ENCODE results near the gene NOD1. TPM values are rescaled to one million over a fixed set of nuclear protein-coding genes. Genes with fewer than 3 reads are reported as not detected.
A peak's percentile ranks its signal among the peaks of the same experiment; 100 is the strongest.
"Not testable (repeated sequence)": the region's sequence is repeated elsewhere in the genome, so short reads cannot be mapped to it uniquely, and the experiment has no call there.

Gene NOD1
- total RNA-seq (2014; rRNA removed; shearing (Covaris generic); ENCODE audit: low replicate concordance): 10.3 and 22.4 TPM in 2 replicates

- in situ Hi-C loops (cut with HindIII; ENCODE audit: low pct_unique_long_range_greater_than_20kb, low sequenced_read_pairs): no loop called here
- DNase-seq (ENCODE audit: low read depth): peak; percentile 84
These were observed at the start of gene NOD1 for GRCh38 chr7:30478349-30479201. Gene NOD1, minus strand, starts transcription at chr7:30478784. Its CDS starts 21,863 bp downstream, at chr7:30456921.

- DNase-seq (ENCODE audit: low read depth); in situ Hi-C loops (cut with HindIII; ENCODE audit: low pct_unique_long_range_greater_than_20kb, low sequenced_read_pairs): not testable (repeated sequence)
These were observed 48.7 kb upstream of the NOD1 start for GRCh38 chr7:30527297-30527696.

- peak; percentile 21 for DNase-seq (ENCODE audit: low read depth)
- in situ Hi-C loops (cut with HindIII; ENCODE audit: low pct_unique_long_range_greater_than_20kb, low sequenced_read_pairs): no loop called here
These were observed 47.6 kb upstream of the NOD1 start for GRCh38 chr7:30526163-30526562.

GRCh38 chr7:30525429-30525828, 46.8 kb upstream of the NOD1 start:
- in situ Hi-C loops (cut with HindIII; ENCODE audit: low pct_unique_long_range_greater_than_20kb, low sequenced_read_pairs): no loop called here
- DNase-seq (ENCODE audit: low read depth): no peak

GRCh38 chr7:30524545-30524944, 46.0 kb upstream of the NOD1 start:
- in situ Hi-C loops (cut with HindIII; ENCODE audit: low pct_unique_long_range_greater_than_20kb, low sequenced_read_pairs): no loop called here
- no peak for DNase-seq (ENCODE audit: low read depth)

GRCh38 chr7:30523466-30523865, 44.9 kb upstream of the NOD1 start:
- in situ Hi-C loops (cut with HindIII; ENCODE audit: low pct_unique_long_range_greater_than_20kb, low sequenced_read_pairs): no loop called here
- DNase-seq (ENCODE audit: low read depth): no peak

- in situ Hi-C loops (cut with HindIII; ENCODE audit: low pct_unique_long_range_greater_than_20kb, low sequenced_read_pairs): no loop called here
- DNase-seq (ENCODE audit: low read depth): no peak
These were observed 43.6 kb upstream of the NOD1 start for GRCh38 chr7:30522159-30522558.

GRCh38 chr7:30521532-30521931, 42.9 kb upstream of the NOD1 start:
- DNase-seq (ENCODE audit: low read depth): no peak
- in situ Hi-C loops (cut with HindIII; ENCODE audit: low pct_unique_long_range_greater_than_20kb, low sequenced_read_pairs): no loop called here

GRCh38 chr7:30519122-30519521, 40.5 kb upstream of the NOD1 start:
- no peak for DNase-seq (ENCODE audit: low read depth)
- in situ Hi-C loops (cut with HindIII; ENCODE audit: low pct_unique_long_range_greater_than_20kb, low sequenced_read_pairs): no loop called here

- DNase-seq (ENCODE audit: low read depth): no peak
- in situ Hi-C loops (cut with HindIII; ENCODE audit: low pct_unique_long_range_greater_than_20kb, low sequenced_read_pairs): no loop called here
These were observed 37.2 kb upstream of the NOD1 start for GRCh38 chr7:30515761-30516160.

- in situ Hi-C loops (cut with HindIII; ENCODE audit: low pct_unique_long_range_greater_than_20kb, low sequenced_read_pairs): no loop called here
- DNase-seq (ENCODE audit: low read depth): no peak
These were observed 36.2 kb upstream of the NOD1 start for GRCh38 chr7:30514776-30515175.

GRCh38 chr7:30514177-30514576, 35.6 kb upstream of the NOD1 start:
- in situ Hi-C loops (cut with HindIII; ENCODE audit: low pct_unique_long_range_greater_than_20kb, low sequenced_read_pairs): no loop called here
- no peak for DNase-seq (ENCODE audit: low read depth)

- no peak for DNase-seq (ENCODE audit: low read depth)
- in situ Hi-C loops (cut with HindIII; ENCODE audit: low pct_unique_long_range_greater_than_20kb, low sequenced_read_pairs): no loop called here
These were observed 35.2 kb upstream of the NOD1 start for GRCh38 chr7:30513762-30514161.

- DNase-seq (ENCODE audit: low read depth): no peak
- in situ Hi-C loops (cut with HindIII; ENCODE audit: low pct_unique_long_range_greater_than_20kb, low sequenced_read_pairs): no loop called here
These were observed 33.5 kb upstream of the NOD1 start for GRCh38 chr7:30511973-30512662.

- in situ Hi-C loops (cut with HindIII; ENCODE audit: low pct_unique_long_range_greater_than_20kb, low sequenced_read_pairs): no loop called here
- DNase-seq (ENCODE audit: low read depth): no peak
These were observed 32.9 kb upstream of the NOD1 start for GRCh38 chr7:30511494-30511893.

GRCh38 chr7:30510124-30511075, 31.8 kb upstream of the NOD1 start:
- DNase-seq (ENCODE audit: low read depth): no peak
- in situ Hi-C loops (cut with HindIII; ENCODE audit: low pct_unique_long_range_greater_than_20kb, low sequenced_read_pairs): no loop called here

- DNase-seq (ENCODE audit: low read depth); in situ Hi-C loops (cut with HindIII; ENCODE audit: low pct_unique_long_range_greater_than_20kb, low sequenced_read_pairs): not testable (repeated sequence)
These were observed 30.7 kb upstream of the NOD1 start for GRCh38 chr7:30509171-30509857.

GRCh38 chr7:30507346-30507900, 28.8 kb upstream of the NOD1 start:
- in situ Hi-C loops (cut with HindIII; ENCODE audit: low pct_unique_long_range_greater_than_20kb, low sequenced_read_pairs); DNase-seq (ENCODE audit: low read depth): not testable (repeated sequence)
